H1 (cell line): ENCODE data around the gene NHP2. TPM values are rescaled to one million over a fixed set of nuclear protein-coding genes. Genes with fewer than 3 reads are reported as not detected.

Experiments used
- CTCF ChIA-PET: fragments of 300-600 bp; sonication (Branson Sonifier 250); formaldehyde crosslinking; loops from one replicate; lab custom pipeline; 2021; ENCODE audit not compliant: partially characterized antibody; lab: Charles Lee
- POLR2A ChIA-PET: fragments of 300-600 bp; sonication (Branson Sonifier 250); formaldehyde crosslinking; loops from one replicate; lab custom pipeline; 2021; ENCODE audit warnings: inconsistent platforms; ENCODE audit not compliant: partially characterized antibody; lab: Charles Lee
- DNase-seq, 2 experiments: peaks; one replicate each; pipeline versions ENCODE4 v3.0.0 to v3.0.0-alpha.2; 2010 to 2022; ENCODE audit warnings: low spot score in 2 of 2, low read depth in 1 of 2, mixed read lengths in 1 of 2
- FAIRE-seq: peaks from 2 replicates; lab custom pipeline; 2011; peaks lifted over from hg19 to GRCh38; lab: Jason Lieb, UNC
- H2AFZ ChIP-seq: 2 replicates; pipeline ENCODE4 v1.8.1; 2012; ENCODE audit warnings: low read length, inconsistent platforms
- H2AK5ac ChIP-seq: 2 replicates; pipeline ENCODE4 v1.6.1; 2013; ENCODE audit warnings: low read depth, low read length
- H2BK120ac ChIP-seq: replicated peaks from 2 replicates; pipeline ENCODE3; 2013; ENCODE audit warnings: low read depth, low read length, inconsistent platforms
- H2BK12ac ChIP-seq: 2 replicates; pipeline ENCODE4 v1.6.1; 2013; ENCODE audit warnings: low read depth, low read length
- H2BK15ac ChIP-seq: 2 replicates; pipeline ENCODE4 v1.6.1; 2013; ENCODE audit warnings: low read length
- H2BK20ac ChIP-seq: 2 replicates; pipeline ENCODE4 v1.6.1; 2013; ENCODE audit warnings: low read length
- H2BK5ac ChIP-seq: 2 replicates; pipeline ENCODE4 v1.6.1; 2013; ENCODE audit warnings: low read depth, low read length
- H3K14ac ChIP-seq: 2 replicates; pipeline ENCODE4 v1.6.1; 2013; ENCODE audit warnings: inconsistent platforms; ENCODE audit not compliant: insufficient read length
- H3K18ac ChIP-seq: 2 replicates; pipeline ENCODE4 v1.6.1; 2013; ENCODE audit warnings: low read length; ENCODE audit errors: extremely low read depth
- H3K23ac ChIP-seq: 2 replicates; pipeline ENCODE4 v1.6.1; 2013; ENCODE audit warnings: inconsistent platforms; ENCODE audit not compliant: insufficient read length
- H3K23me2 ChIP-seq: 2 replicates; pipeline ENCODE4 v1.6.1; 2013; ENCODE audit warnings: low read depth, low read length
- H3K27ac ChIP-seq: 2 replicates; pipeline ENCODE4 v1.6.1; 2011; ENCODE audit warnings: low read depth, low read length, inconsistent platforms
- H3K27me3 ChIP-seq, 4 experiments: replicated peaks in 1 of 4; 1 replicate in 1 of 4; 2 replicates in 3 of 4; pipeline versions ENCODE4 v1.6.1 to v1.8.1; 2011 to 2013; ENCODE audit warnings: low read length in 3 of 4, mild to moderate bottlenecking in 3 of 4, inconsistent platforms in 2 of 4, mixed read lengths in 2 of 4, moderate library complexity in 1 of 4; ENCODE audit not compliant: control insufficient read depth in 3 of 4, insufficient read depth in 3 of 4; ENCODE audit errors: extremely low read depth in 1 of 4
- H3K36me3 ChIP-seq, 4 experiments: 2 replicates each; pipeline versions ENCODE4 v1.6.1 to v1.8.1; 2011 to 2013; ENCODE audit warnings: mild to moderate bottlenecking in 4 of 4, low read length in 3 of 4, moderate library complexity in 2 of 4, control low read depth in 1 of 4, inconsistent platforms in 1 of 4; ENCODE audit not compliant: insufficient read depth in 4 of 4, control insufficient read depth in 2 of 4
- H3K4ac ChIP-seq: replicated peaks from 2 replicates; pipeline ENCODE3; 2013; ENCODE audit warnings: low read length, low read depth, mixed read lengths, inconsistent platforms; ENCODE audit not compliant: insufficient read length
- H3K4me1 ChIP-seq, 4 experiments: replicated peaks in 1 of 4; 1 replicate in 1 of 4; 2 replicates in 3 of 4; pipeline versions ENCODE4 v1.6.1 to v1.8.1; 2011 to 2013; ENCODE audit warnings: low read length in 3 of 4, inconsistent platforms in 2 of 4, mixed read lengths in 1 of 4; ENCODE audit not compliant: insufficient read depth in 4 of 4, control insufficient read depth in 3 of 4
- H3K4me2 ChIP-seq, 2 experiments: 2 replicates each; pipeline versions ENCODE4 v1.6.1 to v1.8.1; 2011 to 2013; ENCODE audit warnings: low read depth in 2 of 2, low read length in 2 of 2, control low read depth in 1 of 2, inconsistent platforms in 1 of 2, mild to moderate bottlenecking in 1 of 2; ENCODE audit not compliant: insufficient read depth in 1 of 2
- H3K4me3 ChIP-seq, 4 experiments: fragments of 200-600, 300-600 bp in 1 of 4; sonication (generic), shearing (Covaris generic), sonication (Bioruptor Twin) in 1 of 4; 2 replicates each; pipeline versions ENCODE4 v1.5.1 to v1.8.1; 2011 to 2016; ENCODE audit warnings: low read length in 4 of 4, low read depth in 3 of 4, control low read depth in 2 of 4, inconsistent platforms in 2 of 4, mild to moderate bottlenecking in 2 of 4, mixed read lengths in 1 of 4, moderate library complexity in 1 of 4; ENCODE audit not compliant: insufficient read depth in 2 of 4; ENCODE audit errors: extremely low read depth in 1 of 4
- H3K56ac ChIP-seq: replicated peaks from 2 replicates; pipeline ENCODE3; 2013; ENCODE audit warnings: low read depth, mild to moderate bottlenecking, mixed read lengths, low read length, inconsistent platforms; ENCODE audit not compliant: insufficient read length
- H3K79me1 ChIP-seq: 2 replicates; pipeline ENCODE4 v1.6.1; 2013; ENCODE audit warnings: low read depth, low read length, control low read depth
- H3K79me2 ChIP-seq, 2 experiments: 2 replicates each; pipeline versions ENCODE4 v1.6.1 to v1.8.1; 2012 to 2013; ENCODE audit warnings: low read length in 2 of 2, mild to moderate bottlenecking in 2 of 2, inconsistent platforms in 1 of 2; ENCODE audit not compliant: insufficient read depth in 2 of 2, control insufficient read depth in 1 of 2
- H3K9ac ChIP-seq, 4 experiments: replicated peaks in 1 of 4; 1 replicate in 1 of 4; 2 replicates in 3 of 4; pipeline versions ENCODE4 v1.6.1 to v1.8.1; 2011 to 2013; ENCODE audit warnings: low read depth in 3 of 4, low read length in 3 of 4, control low read depth in 2 of 4, mild to moderate bottlenecking in 2 of 4, moderate library complexity in 2 of 4, inconsistent platforms in 1 of 4; ENCODE audit errors: extremely low read depth in 1 of 4
- H3K9me3 ChIP-seq, 2 experiments: 2 replicates each; pipeline versions ENCODE4 v1.6.1 to v1.8.1; 2012 to 2013; ENCODE audit warnings: mild to moderate bottlenecking in 2 of 2, moderate library complexity in 2 of 2, control low read depth in 1 of 2, inconsistent platforms in 1 of 2, low read depth in 1 of 2, low read length in 1 of 2, mixed read lengths in 1 of 2; ENCODE audit not compliant: insufficient read depth in 2 of 2
- H4K20me1 ChIP-seq, 2 experiments: replicated peaks in 1 of 2; 2 replicates each; pipeline versions ENCODE3 to v1.8.1; 2011 to 2013; ENCODE audit warnings: inconsistent platforms in 2 of 2, low read length in 2 of 2, mild to moderate bottlenecking in 1 of 2; ENCODE audit not compliant: insufficient read depth in 2 of 2, control insufficient read depth in 1 of 2
- H4K5ac ChIP-seq: 2 replicates; pipeline ENCODE4 v1.6.1; 2013; ENCODE audit warnings: low read length, low read depth, mixed read lengths, inconsistent platforms; ENCODE audit not compliant: insufficient read length
- H4K8ac ChIP-seq: 2 replicates; pipeline ENCODE4 v1.8.0; 2013; ENCODE audit warnings: mild to moderate bottlenecking, moderate library complexity, low read length, inconsistent platforms; ENCODE audit not compliant: insufficient read depth; ENCODE audit errors: extremely low read depth
- H4K91ac ChIP-seq: replicated peaks from 2 replicates; pipeline ENCODE3; 2013; ENCODE audit warnings: low read length, mixed read lengths, inconsistent platforms; ENCODE audit not compliant: insufficient read length
- RXRA ChIP-seq: IDR thresholded peaks from 2 replicates; pipeline ENCODE4 v1.6.1; 2011; ENCODE audit warnings: low read depth, mild to moderate bottlenecking, low read length, moderate library complexity; ENCODE audit not compliant: insufficient read depth
- SIX5 ChIP-seq: IDR thresholded peaks from 2 replicates; pipeline ENCODE4 v1.6.1; 2011; ENCODE audit warnings: mild to moderate bottlenecking, low read depth, low read length
- WGBS, 2 experiments: shearing (Covaris generic) in 1 of 2; methylation state at CpG; one replicate each; pipeline versions ENCODE4 v1.1.6 to v1.1.7; 2013 to 2015; ENCODE audit warnings: low lambda C conversion rate in 2 of 2, mixed read lengths in 2 of 2, inconsistent platforms in 1 of 2, low coverage in 1 of 2, missing lambda C conversion rate in 1 of 2; ENCODE audit not compliant: insufficient replicate concordance in 2 of 2, insufficient coverage in 1 of 2, insufficient read length in 1 of 2; ENCODE audit errors: extremely low coverage in 1 of 2, missing lambda C conversion rate in 1 of 2; 5-methylcytosine and 5-hydroxymethylcytosine counted together
- polyA plus RNA-seq, 7 experiments: library from polyadenylated mRNA; depleted of rRNA in 3 of 7; stranded (reverse) in 5 of 7; unstranded in 2 of 7; fragments of >200 nt in 5 of 7; fragments of 200-250 nt in 2 of 7; gene quantifications; 1 replicate in 5 of 7; 2 replicates in 1 of 7; 4 replicates in 1 of 7; pipeline versions ENCODE4 v1.2.1 to v1.2.3, GENCODE V29; 2011 to 2013; ENCODE audit warnings: missing spikeins in 2 of 7, mixed read lengths in 2 of 7
- total RNA-seq: library from RNA; stranded (reverse); fragmentation: NEBNext Ultra II Directional; extraction: Animal tissue kit (Norgen Biotek cat#: 25700); gene quantifications from 2 replicates; pipeline ENCODE4 v1.2.1, GENCODE V29; 2021

NHP2 gene
- total and polyA plus RNA-seq, 2 of the 8 experiments (the other 6 are each of a cell fraction or from before 2014, with no cell fraction given), result 241 to 263 TPM

GRCh38 chr5:178104492-178104891, 49.2 kb downstream of the NHP2 start:
- Histone ChIP-seq H4K5ac (no peak overlapping the region), H3K27me3 (no peaks in the 10 kb centered on the region), H3K36me3 (no peaks in the 10 kb centered on the region), H3K4me3 (no peak overlapping the region), H2BK5ac (no peak overlapping the region), H3K23me2 (no peaks in the 10 kb centered on the region), H3K18ac (no peak overlapping the region), H3K56ac (no peak overlapping the region), H3K9me3 (no peaks in the 10 kb centered on the region), H2AFZ (no peak overlapping the region), H2BK20ac (no peak overlapping the region), H3K9ac (no peak overlapping the region), H3K14ac (no peak overlapping the region), H3K23ac (no peak overlapping the region), H3K79me1 (no peaks in the 10 kb centered on the region), H2BK15ac (no peak overlapping the region), H3K4me1 (0 out of 7 replicates have a peak, but pooled peaks cover 0 to 7% (median 1%) of the 10 kb centered on the region in 4 experiments), H4K8ac (no peak overlapping the region), H3K4ac (no peak overlapping the region), H4K20me1 (no peaks in the 10 kb centered on the region), H3K27ac (no peak overlapping the region), H2BK120ac (no peak overlapping the region), H4K91ac (no peak overlapping the region), H2AK5ac (no peak overlapping the region), H2BK12ac (no peak overlapping the region), H3K79me2 (no peaks in the 10 kb centered on the region), H3K4me2 (no peak overlapping the region)
- no peak for FAIRE-seq
- 86% methylated on average over 1 of the region's 5 CpGs; no CpG with 5 or more reads in 1 of the 2 experiments for WGBS, 2 experiments
- no peak for DNase-seq
- CTCF ChIA-PET, result interaction anchor here (1.6 to 8.7 kb wide), 3 partner anchors 17 to 44 kb away, joined by 3 to 83 read pairs (median 48); no protein-coding TSS in a partner anchor
- POLR2A ChIA-PET, result interaction anchor here (0.8 to 27.9 kb wide), 3 partner anchors 17 to 102 kb away, joined by 3 to 1250 read pairs (median 3); partner anchors contain the start of genes NHP2 and RMND5B
- TF ChIP-seq SIX5 (no peak), RXRA (no peak)
